Naive B cell (primary cell): ENCODE measurements around the gene ZNF691. TPM values are rescaled to one million over a fixed set of nuclear protein-coding genes. Genes with fewer than 3 reads are reported as not detected.
A peak's percentile ranks its signal among the peaks of the same experiment; 100 is the strongest.
"Not testable (repeated sequence)": the region's sequence is repeated elsewhere in the genome, so short reads cannot be mapped to it uniquely, and the experiment has no call there.

Experiments
- ATAC-seq, 2 donors: fragments of 150-1000 bp; cut with Tn5 transposase; 2 replicates each; pipeline ENCODE4 v1.10.0; 2021; ENCODE audit warnings: low read depth in 2 of 2, mild to moderate bottlenecking in 2 of 2, moderate library complexity in 2 of 2
- DNase-seq: peaks from one replicate; pipeline ENCODE4 v3.0.0; 2022
- H3K27ac Mint-ChIP-seq, 6 donors: one replicate each; pipeline ENCODE4 v1.8.0; 2020 to 2022; ENCODE audit warnings: mild to moderate bottlenecking in 6 of 6, mixed read lengths in 6 of 6, moderate library complexity in 5 of 6, inconsistent platforms in 2 of 6
- H3K27me3 Mint-ChIP-seq, 3 donors: one replicate each; pipeline ENCODE4 v1.8.0; 2021 to 2022; ENCODE audit warnings: mixed read lengths in 3 of 3, mild to moderate bottlenecking in 1 of 3
- H3K36me3 Mint-ChIP-seq, 2 donors: one replicate each; pipeline ENCODE4 v1.8.0; 2020 to 2022; ENCODE audit warnings: mixed read lengths in 2 of 2, inconsistent platforms in 1 of 2, mild to moderate bottlenecking in 1 of 2
- H3K4me1 Mint-ChIP-seq, 3 donors: one replicate each; pipeline ENCODE4 v1.8.0; 2020 to 2022; ENCODE audit warnings: mixed read lengths in 3 of 3, inconsistent platforms in 1 of 3, mild to moderate bottlenecking in 1 of 3, moderate library complexity in 1 of 3
- H3K4me3 Mint-ChIP-seq, 8 donors: one replicate each; pipeline ENCODE4 v1.8.0; 2020 to 2022; ENCODE audit warnings: mild to moderate bottlenecking in 8 of 8, mixed read lengths in 8 of 8, moderate library complexity in 8 of 8, inconsistent platforms in 2 of 8
- H3K9me3 Mint-ChIP-seq, 7 donors: one replicate each; pipeline ENCODE4 v1.8.0; 2020 to 2022; ENCODE audit warnings: mixed read lengths in 7 of 7, mild to moderate bottlenecking in 5 of 7, inconsistent platforms in 2 of 7, moderate library complexity in 1 of 7
- polyA plus RNA-seq, 6 donors: library from polyadenylated mRNA; unstranded; fragments of 300-500 nt; fragmentation: Illumina TruSeq; gene quantifications; one replicate each; pipeline ENCODE4 v1.2.3, GENCODE V29; 2021; ENCODE audit warnings: low read depth in 6 of 6

Gene ZNF691
- polyA plus RNA-seq, 6 donors from 2014 or later = 6.2 to 13.4 (median 9.4) TPM; not detected in 1

DNA sequence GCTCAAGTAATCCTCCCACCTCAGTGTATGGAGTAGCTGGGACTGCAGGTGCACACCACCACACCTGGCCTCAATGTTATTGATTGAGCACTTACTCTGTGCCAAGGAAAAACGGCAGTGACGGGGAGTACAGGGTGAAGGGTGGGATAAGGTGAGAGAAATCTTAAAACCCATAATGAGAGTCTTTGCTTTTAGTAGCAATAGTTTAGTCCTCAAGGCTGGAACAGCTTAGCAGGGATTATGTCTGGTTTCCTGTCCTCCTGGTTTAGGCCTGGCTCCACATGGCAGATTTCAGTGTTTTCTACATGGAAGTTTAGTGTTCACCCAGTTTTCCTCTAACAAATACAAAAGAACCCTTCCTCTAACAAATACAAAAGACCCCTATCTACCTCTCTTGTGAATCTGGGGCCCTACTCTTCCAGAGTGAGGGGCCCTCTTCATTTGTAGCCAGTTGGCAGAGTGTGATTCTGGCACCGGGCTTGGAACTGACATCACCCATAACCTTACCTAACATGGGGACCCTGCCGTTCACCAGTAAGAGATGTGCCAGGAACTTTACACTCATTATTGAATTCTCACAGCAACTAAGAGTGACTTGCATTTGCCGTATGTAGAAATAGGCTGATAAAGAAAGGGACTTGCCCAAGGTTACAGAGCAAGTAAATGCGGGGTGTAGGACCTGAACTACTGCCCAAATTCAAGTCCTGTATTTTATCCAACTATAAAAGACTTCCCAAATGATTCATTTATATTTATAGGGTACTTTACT, 6.9 kb downstream of the ZNF691 start:
- Mint-ChIP-seq H3K36me3 (peaks cover 6 to 8% of the 10 kb centered on the region in 2 donors), H3K9me3 (peaks cover 0 to 4% (median 0%) of the 10 kb centered on the region in 7 donors), H3K27ac (peak overlapping the region in 5 of 6 donors; percentile 55 to 91 (median 71)), H3K4me1 (peaks cover 26 to 39% (median 35%) of the 10 kb centered on the region in 3 donors), H3K27me3 (no peaks in the 10 kb centered on the region), H3K4me3 (no peak overlapping the region)
- ATAC-seq = no peak
- no peak for DNase-seq

DNA sequence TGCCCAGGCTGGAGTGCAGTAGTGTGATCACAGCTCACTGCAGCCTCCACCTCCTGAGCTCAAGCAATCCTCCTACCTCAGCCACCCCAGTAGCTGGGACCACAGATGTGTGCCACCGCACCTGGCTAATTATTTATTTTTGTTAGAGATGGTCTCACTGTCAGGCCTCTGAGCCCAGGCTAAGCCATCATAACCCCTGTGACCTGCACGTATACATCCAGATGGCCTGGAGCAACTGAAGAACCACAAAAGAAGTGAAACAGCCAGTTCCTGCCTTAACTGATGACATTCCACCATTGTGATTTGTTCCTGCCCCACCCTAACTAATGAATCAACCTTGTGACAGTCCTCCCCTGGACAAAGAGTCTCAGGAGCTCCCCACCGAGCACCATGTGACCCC, 10.1 kb downstream of the ZNF691 start:
- not testable (repeated sequence) for H3K4me3 Mint-ChIP-seq, ATAC-seq, DNase-seq
- Mint-ChIP-seq H3K36me3 (peaks cover 0 to 19% of the 10 kb centered on the region in 2 donors), H3K27me3 (peaks cover 19 to 22% (median 21%) of the 10 kb centered on the region in 3 donors), H3K27ac (peak overlapping the region in 1 of 6 donors; percentile 3), H3K4me1 (peaks cover 17 to 28% (median 18%) of the 10 kb centered on the region in 3 donors), H3K9me3 (peaks cover 9 to 15% (median 11%) of the 10 kb centered on the region in 7 donors)

DNA sequence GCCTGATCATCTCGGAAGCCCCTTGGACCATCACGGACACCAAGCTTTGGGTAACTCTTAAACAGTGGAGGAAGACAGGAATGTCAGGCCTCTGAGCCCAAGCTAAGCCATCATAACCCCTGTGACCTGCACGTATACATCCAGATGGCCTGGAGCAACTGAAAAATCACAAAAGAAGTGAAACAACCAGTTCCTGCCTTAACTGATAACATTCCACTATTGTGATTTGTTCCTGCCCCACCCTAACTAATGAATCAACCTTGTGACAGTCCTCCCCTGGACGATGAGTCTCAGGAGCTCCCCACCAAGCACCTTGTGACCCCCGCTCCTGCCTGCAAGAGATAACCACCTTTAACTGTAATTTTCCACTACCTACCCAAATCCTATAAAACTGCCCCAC, 13.0 kb downstream of the ZNF691 start:
- ATAC-seq, H3K27ac Mint-ChIP-seq, H3K4me3 Mint-ChIP-seq, DNase-seq: not testable (repeated sequence)
- peaks cover 21 to 42% (median 27%) of the 10 kb centered on the region in 3 donors for H3K27me3 Mint-ChIP-seq
- peaks cover 0 to 14% (median 7%) of the 10 kb centered on the region in 3 donors for H3K4me1 Mint-ChIP-seq
- peaks cover 10 to 21% (median 11%) of the 10 kb centered on the region in 7 donors for H3K9me3 Mint-ChIP-seq
- peaks cover 0 to 19% of the 10 kb centered on the region in 2 donors for H3K36me3 Mint-ChIP-seq

DNA sequence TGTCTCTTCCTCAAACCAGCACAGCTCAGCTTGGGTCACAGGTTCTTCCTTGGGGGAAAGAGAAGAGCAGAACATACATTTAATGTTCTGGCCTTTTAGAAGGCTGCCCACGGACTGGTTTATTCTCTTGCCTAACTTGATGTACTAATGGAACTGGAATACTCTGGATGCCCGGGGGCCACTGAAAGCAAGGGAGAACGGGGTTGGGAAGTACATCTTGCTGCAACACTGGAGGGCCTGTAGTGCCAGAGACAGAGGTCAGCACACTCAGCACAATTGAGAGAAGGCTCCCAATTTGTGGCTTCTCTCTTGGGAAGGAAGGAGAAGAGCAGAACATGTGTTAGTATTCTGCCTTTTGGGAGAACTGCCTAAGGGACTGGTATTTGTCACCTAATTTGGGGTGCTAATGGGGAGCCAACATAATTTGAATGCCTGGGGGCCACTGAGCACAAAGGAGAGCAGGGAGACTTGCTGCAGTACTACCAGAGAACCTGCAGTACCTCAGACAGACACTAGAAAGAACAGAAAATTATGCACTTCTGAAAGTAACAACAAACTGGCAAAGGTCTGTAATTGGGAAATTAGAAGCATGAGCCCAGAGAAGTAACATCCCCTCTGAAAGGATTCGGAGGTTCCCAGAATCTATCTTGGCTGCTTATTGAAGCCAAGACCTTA, 14.1 kb downstream of the ZNF691 start:
- peaks cover 0 to 19% of the 10 kb centered on the region in 2 donors for H3K36me3 Mint-ChIP-seq
- no peak for ATAC-seq
- H3K27me3 Mint-ChIP-seq = peaks cover 24 to 42% (median 27%) of the 10 kb centered on the region in 3 donors
- H3K27ac Mint-ChIP-seq = no peak overlapping the region
- peak overlapping the region in 1 of 8 donors; percentile 25 for H3K4me3 Mint-ChIP-seq
- no peak for DNase-seq
- peaks cover 10 to 21% (median 11%) of the 10 kb centered on the region in 7 donors for H3K9me3 Mint-ChIP-seq
- H3K4me1 Mint-ChIP-seq = peaks cover 0 to 8% (median 7%) of the 10 kb centered on the region in 3 donors

DNA sequence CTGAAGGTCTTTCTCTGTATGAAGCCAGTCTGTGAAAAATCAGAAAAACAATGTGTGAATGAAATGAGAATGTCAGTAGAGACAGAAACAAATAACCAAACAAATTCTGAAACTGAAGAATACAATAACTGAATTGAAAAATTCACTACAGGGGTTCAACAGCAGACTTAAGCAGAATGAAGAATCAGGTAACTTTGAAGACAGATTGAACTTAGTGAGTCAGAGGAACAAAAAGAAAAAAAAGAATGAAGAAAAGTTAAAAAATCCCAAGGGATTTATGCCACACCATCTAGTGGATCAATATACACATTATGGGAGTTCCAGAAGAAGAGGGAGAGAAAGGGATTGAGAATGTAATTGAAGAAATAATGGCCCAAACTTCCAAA, 14.6 kb downstream of the ZNF691 start:
- H3K4me3 Mint-ChIP-seq = peak overlapping the region in 2 of 8 donors; percentile 34 to 36
- no peak for ATAC-seq
- no peak overlapping the region for H3K27ac Mint-ChIP-seq

DNA sequence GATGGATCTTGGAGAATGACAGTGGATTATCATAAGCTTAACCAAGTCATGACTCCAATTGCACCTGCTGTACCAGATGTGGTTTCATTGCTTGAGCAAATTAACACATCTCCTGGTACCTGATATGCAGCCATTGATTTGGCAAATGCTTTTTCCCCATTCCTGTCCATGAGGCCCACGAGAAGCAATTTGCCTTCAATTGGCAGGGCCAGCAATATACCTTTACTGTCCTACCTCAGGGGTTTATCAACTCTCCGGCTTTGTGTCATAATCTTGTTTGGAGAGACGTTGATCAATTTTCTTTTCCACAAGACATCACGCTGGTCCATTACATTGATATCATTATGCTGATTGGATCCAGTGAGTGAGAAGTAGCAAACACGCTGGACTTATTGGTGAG, 20.1 kb downstream of the ZNF691 start:
- no peak for DNase-seq
- Mint-ChIP-seq H3K4me1 (no peaks in the 10 kb centered on the region), H3K4me3 (no peak overlapping the region), H3K27me3 (peaks cover 17 to 20% (median 20%) of the 10 kb centered on the region in 3 donors), H3K36me3 (no peaks in the 10 kb centered on the region), H3K27ac (no peak overlapping the region), H3K9me3 (peaks cover 0 to 6% (median 2%) of the 10 kb centered on the region in 7 donors)
- ATAC-seq = no peak

More for the DNA sequence above, 14.6 kb downstream of the ZNF691 start:
- no peak for DNase-seq
- Mint-ChIP-seq H3K27me3 (peaks cover 27 to 42% (median 28%) of the 10 kb centered on the region in 3 donors), H3K9me3 (peaks cover 10 to 21% (median 11%) of the 10 kb centered on the region in 7 donors), H3K36me3 (peaks cover 0 to 19% of the 10 kb centered on the region in 2 donors), H3K4me1 (peaks cover 0 to 8% (median 7%) of the 10 kb centered on the region in 3 donors)

DNA sequence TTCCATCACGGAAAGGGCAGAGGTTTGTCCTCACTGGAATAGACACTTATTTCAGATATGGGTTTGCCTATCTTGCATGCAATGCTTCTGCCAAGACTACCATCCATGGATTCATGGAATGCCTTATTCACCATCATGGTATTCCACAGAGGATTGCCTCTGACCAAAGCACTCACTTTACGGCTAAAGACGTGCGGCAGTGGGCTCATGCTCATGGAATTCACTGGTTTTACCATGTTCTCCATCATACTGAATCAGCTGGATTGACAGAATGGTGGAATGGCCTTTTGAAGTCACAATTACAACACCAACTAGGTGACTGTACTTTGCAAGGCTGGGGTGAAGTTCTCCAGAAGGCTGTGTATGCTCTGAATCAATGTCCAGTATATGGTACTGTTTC, 22.1 kb downstream of the ZNF691 start:
- not testable (repeated sequence) for H3K4me1 Mint-ChIP-seq, H3K4me3 Mint-ChIP-seq, DNase-seq, H3K36me3 Mint-ChIP-seq, ATAC-seq, H3K27ac Mint-ChIP-seq, H3K9me3 Mint-ChIP-seq
- peaks cover 5 to 20% (median 13%) of the 10 kb centered on the region in 3 donors for H3K27me3 Mint-ChIP-seq

DNA sequence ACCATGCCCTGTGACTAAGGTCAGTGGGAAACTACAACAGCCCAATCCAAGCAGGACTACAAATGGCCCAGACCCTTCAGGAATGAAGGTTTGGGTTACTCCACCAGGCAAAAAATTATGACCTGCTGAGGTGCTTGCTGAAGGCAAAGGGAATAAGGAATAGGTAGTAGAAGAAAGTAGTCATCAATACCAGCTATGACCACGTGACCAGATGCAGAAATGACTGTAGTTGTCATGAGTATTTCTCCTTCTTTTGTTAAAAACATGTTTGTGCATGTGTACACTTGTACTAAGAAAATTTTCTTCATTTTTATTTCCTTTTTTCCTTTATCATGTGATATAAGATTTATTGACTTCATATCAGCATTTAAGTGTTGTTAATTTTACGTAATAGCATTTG, 22.8 kb downstream of the ZNF691 start:
- H3K4me3 Mint-ChIP-seq, ATAC-seq, DNase-seq, H3K4me1 Mint-ChIP-seq, H3K36me3 Mint-ChIP-seq, H3K27ac Mint-ChIP-seq: not testable (repeated sequence)
- H3K27me3 Mint-ChIP-seq = peaks cover 0 to 20% (median 9%) of the 10 kb centered on the region in 3 donors
- peaks cover 3 to 14% (median 7%) of the 10 kb centered on the region in 7 donors for H3K9me3 Mint-ChIP-seq

DNA sequence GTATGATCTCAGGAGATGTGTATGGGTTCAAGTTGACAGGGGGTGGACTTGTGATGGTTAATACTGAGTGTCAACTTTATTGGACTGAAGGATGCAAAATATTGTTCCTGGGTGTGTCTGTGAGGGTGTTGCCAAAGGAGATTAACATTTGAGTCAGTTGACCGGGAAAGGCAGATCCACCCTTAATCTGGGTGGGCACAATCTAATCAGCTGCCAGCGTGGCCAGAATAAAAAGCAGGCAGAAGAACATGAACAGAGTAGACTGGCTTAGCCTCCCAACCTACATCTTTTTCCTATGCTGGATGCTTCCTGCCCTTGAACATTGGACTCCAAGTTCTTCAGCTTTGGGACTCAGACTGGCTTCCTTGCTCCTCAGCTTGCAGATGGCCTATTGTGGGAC, 23.3 kb downstream of the ZNF691 start:
- Mint-ChIP-seq H3K9me3 (peaks cover 3 to 19% (median 8%) of the 10 kb centered on the region in 7 donors), H3K27me3 (peaks cover 0 to 20% (median 9%) of the 10 kb centered on the region in 3 donors)
- not testable (repeated sequence) for H3K36me3 Mint-ChIP-seq, H3K4me1 Mint-ChIP-seq, H3K4me3 Mint-ChIP-seq, DNase-seq, ATAC-seq, H3K27ac Mint-ChIP-seq

DNA sequence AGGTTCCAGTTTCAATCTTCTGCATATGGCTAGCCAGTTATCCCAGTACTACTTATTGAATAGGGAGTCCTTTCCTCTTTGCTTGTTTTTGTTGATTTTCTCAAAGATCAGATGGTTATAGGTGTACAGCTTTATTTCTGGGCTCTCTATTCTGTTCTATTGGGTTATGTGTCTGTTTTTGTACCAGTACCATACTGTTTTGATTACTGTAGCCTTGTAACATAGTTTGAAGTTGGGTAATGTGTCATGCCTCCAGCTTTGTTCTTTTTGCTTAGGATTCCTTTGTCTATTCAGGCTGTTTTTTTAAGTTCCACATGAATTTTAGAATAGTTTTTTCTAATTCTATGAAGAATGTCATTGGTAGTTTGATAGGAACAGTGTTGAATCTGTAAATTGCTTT, 26.7 kb downstream of the ZNF691 start:
- H3K36me3 Mint-ChIP-seq, H3K27ac Mint-ChIP-seq, ATAC-seq, H3K4me3 Mint-ChIP-seq, DNase-seq, H3K4me1 Mint-ChIP-seq: not testable (repeated sequence)
- H3K9me3 Mint-ChIP-seq = peaks cover 3 to 22% (median 8%) of the 10 kb centered on the region in 7 donors
- H3K27me3 Mint-ChIP-seq = peaks cover 3 to 12% (median 11%) of the 10 kb centered on the region in 3 donors

DNA sequence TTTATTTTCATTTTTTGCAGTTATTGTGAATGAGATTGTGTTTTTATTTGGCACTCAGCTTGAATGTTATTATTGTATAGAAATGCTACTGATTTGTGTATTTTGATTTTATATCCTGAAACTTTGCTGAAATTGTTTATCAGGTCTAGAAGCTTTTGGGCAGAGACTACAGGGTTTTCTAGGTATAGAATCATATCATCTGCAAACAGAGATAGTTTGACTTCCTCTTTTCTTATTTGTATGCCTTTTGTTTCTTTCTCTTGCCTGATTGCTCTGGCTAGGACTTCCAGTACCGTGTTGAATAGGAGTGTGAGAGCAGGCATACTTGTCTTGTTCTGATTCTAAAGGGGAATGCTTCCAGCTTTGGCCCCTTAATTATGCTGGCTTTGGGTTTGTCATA, 27.3 kb downstream of the ZNF691 start:
- no peaks in the 10 kb centered on the region for H3K36me3 Mint-ChIP-seq
- no peaks in the 10 kb centered on the region for H3K4me1 Mint-ChIP-seq
- H3K27me3 Mint-ChIP-seq = peaks cover 3 to 11% (median 10%) of the 10 kb centered on the region in 3 donors
- peaks cover 3 to 22% (median 8%) of the 10 kb centered on the region in 7 donors for H3K9me3 Mint-ChIP-seq
- DNase-seq (no peak), ATAC-seq (no peak)
- H3K4me3 Mint-ChIP-seq = no peak overlapping the region
- H3K27ac Mint-ChIP-seq = no peak overlapping the region

DNA sequence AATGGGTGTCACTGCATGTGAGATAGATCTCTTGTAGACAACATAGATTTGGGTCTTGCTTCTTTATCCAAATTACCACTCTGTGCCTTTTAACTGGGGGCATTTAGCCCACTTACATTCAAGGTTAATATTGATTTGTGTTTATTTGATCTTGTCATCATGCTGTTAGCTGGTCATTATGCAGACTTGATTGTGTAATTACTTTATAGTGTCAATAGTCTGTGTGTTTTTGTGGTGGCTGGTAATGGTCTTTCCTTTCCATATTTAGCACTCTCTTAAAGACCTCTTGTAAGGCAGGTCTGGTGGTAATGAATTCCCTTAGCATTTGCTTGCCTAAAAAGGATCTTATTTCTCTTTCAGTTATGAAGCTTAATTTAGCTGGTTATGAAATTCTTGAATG, 29.6 kb downstream of the ZNF691 start:
- Mint-ChIP-seq H3K27me3 (peaks cover 0 to 18% (median 18%) of the 10 kb centered on the region in 3 donors), H3K36me3 (peaks cover 0 to 6% of the 10 kb centered on the region in 2 donors), H3K27ac (peak overlapping the region in 1 of 6 donors; percentile 12), H3K9me3 (peaks cover 4 to 25% (median 15%) of the 10 kb centered on the region in 7 donors), H3K4me3 (no peak overlapping the region), H3K4me1 (no peaks in the 10 kb centered on the region)
- ATAC-seq (no peak), DNase-seq (no peak)

DNA sequence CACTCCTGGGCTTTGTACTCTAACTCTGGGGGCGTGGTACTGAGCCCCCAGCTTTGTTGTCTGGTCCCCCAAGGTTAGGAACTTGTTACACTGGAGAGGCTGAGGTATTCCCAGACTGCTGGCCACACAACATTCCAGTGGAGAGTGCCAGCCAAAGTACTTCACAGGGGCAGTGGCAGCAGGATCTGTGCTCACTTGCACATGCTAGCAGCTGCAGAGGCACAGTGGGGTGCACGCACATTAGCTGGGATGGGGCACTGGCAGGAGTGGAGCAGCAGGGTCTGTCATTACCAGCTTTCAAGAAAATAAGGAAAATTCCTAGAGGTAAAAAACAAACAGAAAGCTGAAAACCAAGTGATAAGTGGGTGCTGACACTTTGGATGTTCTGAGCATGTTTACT, 31.0 kb downstream of the ZNF691 start:
- DNase-seq (no peak), ATAC-seq (no peak)
- no peak overlapping the region for H3K27ac Mint-ChIP-seq
- peaks cover 0 to 6% of the 10 kb centered on the region in 2 donors for H3K36me3 Mint-ChIP-seq
- peaks cover 4 to 28% (median 18%) of the 10 kb centered on the region in 7 donors for H3K9me3 Mint-ChIP-seq
- H3K4me3 Mint-ChIP-seq = no peak overlapping the region
- peaks cover 0 to 18% (median 18%) of the 10 kb centered on the region in 3 donors for H3K27me3 Mint-ChIP-seq
- no peaks in the 10 kb centered on the region for H3K4me1 Mint-ChIP-seq
